ENCODE results near the gene MCTP1.
"Not testable (repeated sequence)": the region's sequence is repeated elsewhere in the genome, so short reads cannot be mapped to it uniquely, and the experiment has no call there.

The MCTP1 gene

GRCh38 chr5:94855543-94855942 lies 429.4 kb downstream of the MCTP1 start:
- no peak for DNase-seq

DNA sequence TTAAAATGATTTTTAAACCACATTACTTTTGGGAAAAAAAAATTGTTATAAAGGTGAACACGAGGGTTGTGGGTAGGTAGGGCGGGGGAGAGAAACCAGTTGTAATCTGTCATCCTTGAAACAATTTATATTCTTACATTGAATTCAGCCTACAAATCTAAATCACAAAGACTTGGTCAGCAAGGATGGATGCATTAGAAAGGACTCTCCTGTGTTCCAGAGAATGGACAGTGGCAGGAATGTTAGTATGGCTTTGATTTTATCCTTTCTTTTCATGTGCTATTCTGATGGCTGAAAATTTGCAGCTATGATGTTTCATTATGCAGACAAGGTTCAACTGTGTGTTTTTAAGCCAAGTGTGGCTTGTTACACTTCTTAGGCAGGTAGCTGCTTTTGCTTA lies 431.8 kb downstream of the MCTP1 start:
- no peak for DNase-seq

DNA sequence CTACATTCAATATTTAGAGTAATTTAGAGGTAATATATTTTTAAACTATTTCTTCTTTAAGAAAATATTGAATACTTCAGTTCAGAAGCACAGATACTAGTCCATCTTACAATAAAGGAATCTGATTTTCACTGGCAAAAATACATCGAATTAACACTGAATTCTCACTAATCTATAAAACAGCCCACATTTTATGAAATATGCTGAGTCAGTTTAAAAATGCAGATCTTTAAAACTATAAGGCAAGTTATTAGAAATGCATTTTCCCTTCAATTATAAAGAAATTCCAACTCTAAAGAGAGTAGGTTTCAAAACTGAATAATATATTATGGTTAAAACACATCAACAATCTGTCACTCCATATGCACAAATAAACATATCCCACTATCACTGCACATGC lies 433.9 kb downstream of the MCTP1 start:
- no peak for DNase-seq

DNA sequence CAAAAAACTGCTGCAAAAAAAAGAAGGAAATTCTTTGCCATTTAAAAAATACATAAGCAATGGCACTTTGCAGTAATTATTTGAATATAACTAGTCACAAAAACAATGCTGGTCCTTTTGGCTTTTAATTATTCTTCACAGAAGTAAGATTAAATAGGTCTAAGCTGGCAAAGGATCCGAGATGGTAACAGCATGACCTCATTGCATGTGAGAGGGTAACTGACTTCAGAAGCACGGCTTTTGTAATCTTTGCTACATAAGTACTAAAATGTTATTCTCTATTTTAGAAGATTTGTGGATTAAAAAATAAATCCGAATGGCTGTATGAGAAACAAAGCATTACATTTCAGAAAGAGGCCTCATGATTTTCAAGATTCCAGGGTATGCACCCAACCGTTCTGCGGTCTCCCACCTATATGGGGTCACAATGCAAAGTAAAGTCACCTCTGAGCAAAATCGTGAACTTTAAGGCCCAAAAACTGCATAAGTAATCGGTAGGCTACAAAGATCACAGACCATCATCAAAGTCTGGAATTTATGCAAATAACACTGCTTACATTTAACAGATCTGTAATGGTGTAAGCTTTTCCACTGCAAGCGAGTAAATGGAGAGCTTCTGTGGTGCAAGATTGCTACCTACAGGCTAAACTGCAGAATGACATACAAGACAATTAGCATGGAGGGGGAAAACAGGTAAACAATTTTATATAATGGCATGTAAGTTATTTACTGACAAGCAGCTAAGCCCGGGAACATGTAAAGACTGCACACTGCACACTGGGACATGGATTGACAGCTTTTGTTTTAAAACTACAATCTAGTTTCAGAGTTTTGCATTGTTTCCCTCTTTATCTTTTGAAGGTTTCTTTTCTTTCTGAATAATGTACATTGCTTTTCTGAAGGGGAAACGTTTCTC lies 434.8 kb downstream of the MCTP1 start:
- no peak for DNase-seq

- DNase-seq: no peak
These were observed 435.6 kb downstream of the MCTP1 start for GRCh38 chr5:94849324-94849723.

DNA sequence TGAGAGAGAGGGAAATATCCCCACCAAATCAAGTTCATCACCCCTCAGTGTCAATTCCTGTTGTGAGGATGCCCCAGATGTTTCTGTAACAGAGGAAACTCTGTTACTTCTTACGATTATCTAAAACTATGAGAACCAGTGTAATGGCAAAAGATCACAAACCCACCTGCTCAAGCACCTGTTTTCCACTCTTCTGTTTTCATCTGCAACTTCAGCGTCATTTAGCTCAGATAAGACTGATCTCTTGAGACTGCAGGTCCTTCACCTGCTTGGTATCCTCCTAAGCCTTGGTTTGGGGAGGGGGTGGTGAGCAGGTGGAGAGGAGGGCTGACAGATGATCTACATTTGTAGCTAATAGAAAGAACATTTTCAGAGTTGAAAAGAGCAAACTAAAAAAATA lies 437.2 kb downstream of the MCTP1 start:
- no peak for DNase-seq

DNA sequence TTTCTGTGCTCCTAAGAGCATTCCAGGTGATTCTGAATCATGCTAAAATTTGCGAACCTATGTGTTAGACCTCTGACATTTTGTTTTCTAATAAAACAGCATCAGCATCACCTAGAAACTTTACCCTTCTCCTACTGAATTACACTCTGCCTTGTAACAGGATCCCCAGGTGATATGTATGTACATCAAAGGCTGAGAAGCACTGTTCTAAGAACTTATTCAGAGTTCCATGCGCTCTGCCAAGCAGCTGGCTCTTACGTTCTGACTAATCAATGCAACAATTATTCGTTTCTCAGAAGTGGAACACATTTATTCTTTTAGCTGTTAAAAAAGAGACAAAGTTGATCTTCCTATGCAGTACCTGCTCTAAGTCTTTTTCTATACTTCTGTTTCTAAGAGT lies 437.9 kb downstream of the MCTP1 start:
- DNase-seq: no peak

DNA sequence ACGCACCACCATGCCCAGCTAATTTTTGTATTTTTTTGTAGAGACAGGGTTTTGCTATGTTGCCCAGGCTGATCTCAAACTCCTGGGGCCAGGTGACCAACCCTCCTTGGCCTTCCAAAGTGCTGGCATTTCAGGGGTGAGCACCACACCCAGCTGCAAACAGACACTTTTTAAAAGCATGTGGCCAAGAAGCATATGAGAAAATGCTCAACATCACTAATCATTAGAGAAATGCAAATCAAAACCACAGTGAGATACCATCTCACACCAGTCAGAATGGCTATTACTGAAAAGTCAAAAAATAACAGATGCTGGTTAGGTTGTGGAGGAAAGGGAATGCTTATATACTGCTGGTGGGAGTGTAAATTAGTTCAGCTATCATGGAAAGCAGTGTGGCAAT lies 439.2 kb downstream of the MCTP1 start:
- not testable (repeated sequence) for DNase-seq

DNA sequence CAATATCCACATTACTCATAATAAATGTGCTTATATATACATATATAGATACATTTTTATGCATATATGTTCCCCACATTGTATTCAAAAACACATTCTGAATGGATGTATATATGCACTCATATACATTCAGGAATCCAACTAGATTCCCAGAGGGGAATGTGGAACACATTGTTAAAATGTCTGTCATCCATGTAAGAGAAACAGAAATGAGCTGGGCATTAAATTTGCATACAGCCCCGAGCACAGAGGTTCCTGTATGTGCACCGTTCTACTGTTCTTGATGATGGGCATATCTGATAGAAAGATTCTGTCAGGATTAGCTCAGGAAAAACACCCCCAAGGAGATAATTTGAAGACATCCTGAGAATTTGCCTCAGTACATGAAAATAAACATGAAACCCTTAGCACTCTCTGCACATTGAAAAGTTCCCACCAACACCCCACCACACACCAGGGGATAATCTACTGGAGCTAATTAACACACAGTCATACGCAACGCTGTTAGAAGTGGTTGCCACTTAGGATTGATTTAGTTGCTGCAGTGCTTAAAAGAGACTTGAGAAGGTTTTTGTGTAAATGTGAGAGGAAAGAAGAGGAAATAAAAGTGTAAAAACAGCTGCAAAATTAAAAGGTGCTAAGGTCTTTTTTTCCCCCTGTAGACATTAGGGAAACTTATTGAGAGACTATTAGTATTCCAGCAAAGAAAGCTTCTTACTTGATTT lies 443.1 kb downstream of the MCTP1 start:
- no peak for DNase-seq

DNA sequence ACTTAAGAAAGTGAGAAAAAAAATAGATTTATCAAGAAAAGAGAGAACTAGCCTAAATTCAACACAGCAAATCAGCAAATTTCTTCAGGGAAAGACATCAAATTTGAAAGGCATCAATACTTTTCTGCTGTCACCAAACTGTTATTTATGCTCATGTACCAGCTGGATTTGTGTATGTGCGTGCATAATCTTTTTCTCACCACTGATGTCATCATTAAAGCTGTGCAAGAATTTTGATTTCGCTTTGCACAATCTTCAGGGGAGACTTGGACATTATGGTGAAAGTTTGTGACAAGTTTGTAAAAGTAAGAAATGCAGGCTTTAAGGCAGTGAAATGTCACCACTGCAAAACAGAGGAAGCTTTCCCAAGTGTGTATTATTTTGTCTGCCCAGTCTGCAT lies 451.0 kb downstream of the MCTP1 start:
- DNase-seq: no peak

DNA sequence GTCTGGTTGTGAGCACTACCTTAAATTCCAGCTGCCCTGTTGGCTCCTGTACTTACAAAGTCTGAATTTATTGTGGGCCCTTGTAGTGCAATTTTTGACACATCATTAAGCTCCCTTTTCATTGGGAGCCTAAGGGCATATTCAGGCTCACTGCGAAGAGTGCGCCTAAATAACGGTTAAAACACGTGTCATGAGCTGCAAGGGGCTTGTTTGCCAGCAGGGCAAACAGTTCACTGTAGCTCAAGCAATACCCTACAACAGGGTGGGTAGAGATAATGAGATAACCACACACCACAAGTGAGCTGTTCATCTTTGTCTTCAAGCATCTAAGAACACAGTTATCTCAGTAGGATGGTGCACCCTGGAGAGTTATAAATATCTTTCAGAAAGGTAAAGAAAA lies 452.2 kb downstream of the MCTP1 start:
- DNase-seq: no peak

DNA sequence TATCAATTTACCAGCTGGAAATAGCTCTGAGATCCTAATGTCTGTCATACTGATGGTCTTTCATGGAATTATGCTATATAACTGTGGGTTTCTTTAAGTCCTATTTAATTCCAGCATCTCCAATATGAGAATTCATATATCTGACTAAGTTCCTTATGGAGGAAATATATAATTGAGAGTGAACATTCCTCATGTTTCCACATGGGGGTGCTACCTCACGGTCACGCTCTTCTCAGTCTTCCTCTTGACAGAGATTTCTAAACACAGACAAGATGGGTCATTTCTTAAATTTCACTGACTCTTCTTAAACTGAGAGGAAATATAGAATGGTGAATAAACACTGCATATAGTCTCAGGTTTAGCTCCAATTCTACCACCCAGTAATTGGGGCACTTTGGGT lies 454.4 kb downstream of the MCTP1 start:
- DNase-seq: no peak

GRCh38 chr5:94828222-94828621 lies 456.7 kb downstream of the MCTP1 start:
- DNase-seq: not testable (repeated sequence)

GRCh38 chr5:94820488-94820887 lies 464.4 kb downstream of the MCTP1 start:
- no peak for DNase-seq

DNA sequence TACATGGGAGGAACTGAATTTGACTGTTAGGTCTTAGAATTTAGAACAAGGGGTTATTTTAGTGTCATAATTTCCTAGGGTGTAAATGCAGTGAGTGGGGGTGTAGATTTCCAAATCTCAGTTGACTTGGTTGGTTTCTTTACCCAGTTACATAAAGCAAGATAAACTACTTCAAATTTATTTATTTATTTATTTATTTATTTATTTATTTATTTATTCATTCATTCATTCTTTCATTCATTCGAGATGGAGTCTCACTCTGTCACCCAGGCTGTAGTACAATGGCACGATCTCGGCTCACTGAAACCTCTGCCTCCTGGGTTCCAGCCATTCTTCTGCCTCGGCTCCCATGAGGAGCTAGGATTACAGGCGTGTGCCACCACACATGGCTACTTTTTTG lies 466.0 kb downstream of the MCTP1 start:
- no peak for DNase-seq

DNA sequence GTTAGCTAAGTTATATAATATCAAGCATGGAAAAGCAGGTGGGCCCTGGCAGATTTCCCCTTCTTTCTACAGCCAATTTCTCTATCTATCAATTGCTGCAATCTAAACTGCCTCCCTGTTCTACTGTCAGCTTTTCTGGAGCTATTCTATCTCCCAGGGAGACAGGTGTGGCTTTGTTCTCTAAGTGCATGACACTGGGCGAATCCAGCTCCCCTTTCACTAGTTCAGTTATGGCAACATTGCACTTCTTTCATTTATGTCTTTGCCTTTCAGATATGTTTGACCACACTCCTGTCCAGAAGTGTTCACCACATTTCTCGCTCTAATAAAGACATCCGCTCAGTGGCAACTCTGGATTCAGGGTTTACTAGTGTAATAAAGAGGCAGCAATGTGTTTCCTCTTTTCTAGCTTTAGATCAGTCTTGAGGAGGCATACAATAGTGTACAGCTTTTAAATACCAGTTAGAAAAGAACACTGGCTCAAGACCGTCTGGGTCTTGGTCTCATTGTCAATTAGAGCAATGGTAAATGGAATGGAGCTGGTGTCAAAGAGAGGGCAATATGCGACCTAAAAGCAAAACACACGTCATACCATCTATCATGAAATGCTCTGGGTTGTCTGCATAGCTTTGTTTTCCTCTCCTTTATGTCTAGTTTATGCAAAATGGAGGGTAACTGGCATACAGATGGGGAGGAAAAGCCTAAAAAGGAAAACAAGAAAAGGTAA lies 469.4 kb downstream of the MCTP1 start:
- no peak for DNase-seq

DNA sequence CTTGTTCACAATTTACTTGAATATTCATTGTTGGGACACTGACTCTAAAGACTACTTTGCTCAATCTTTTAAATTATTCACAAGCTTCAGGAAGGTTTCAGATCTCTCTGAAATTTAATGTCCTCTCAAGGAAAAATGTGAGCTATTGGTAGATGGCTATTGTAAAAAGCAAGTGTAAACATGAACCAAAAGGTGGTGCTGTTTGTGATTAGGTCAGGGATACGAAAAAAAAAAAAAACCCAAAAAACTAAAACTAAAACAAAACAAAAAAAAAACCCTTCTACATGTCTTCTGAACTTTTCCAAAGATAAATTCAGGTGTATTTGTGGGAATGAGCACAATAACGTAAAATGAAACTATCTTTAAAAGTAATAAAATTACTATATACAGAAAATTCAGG lies 472.7 kb downstream of the MCTP1 start:
- no peak for DNase-seq

GRCh38 chr5:94811331-94811730 lies 473.6 kb downstream of the MCTP1 start:
- DNase-seq: no peak

DNA sequence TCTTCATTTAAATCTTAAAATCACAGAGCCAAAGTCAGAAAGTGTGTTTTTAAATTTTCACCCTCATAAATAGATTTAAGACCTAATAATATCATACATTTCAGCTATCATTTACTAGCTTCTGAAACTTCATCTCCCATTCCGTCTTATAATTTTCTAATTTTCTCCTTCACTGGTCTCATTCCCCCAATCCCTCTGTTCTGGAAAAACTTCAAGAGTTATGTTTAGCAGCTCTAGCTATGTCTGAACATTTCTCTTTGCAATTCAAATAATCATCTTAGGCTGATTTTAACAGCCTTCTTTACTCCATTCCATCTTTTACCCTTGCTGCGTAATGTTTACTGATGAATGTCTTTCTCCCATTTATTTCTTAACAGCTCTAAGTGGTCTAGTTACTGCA lies 474.0 kb downstream of the MCTP1 start:
- DNase-seq: no peak

GRCh38 chr5:94810281-94810680 lies 474.6 kb downstream of the MCTP1 start:
- no peak for DNase-seq

- DNase-seq: no peak
These were observed 476.4 kb downstream of the MCTP1 start for GRCh38 chr5:94808497-94808896.

DNA sequence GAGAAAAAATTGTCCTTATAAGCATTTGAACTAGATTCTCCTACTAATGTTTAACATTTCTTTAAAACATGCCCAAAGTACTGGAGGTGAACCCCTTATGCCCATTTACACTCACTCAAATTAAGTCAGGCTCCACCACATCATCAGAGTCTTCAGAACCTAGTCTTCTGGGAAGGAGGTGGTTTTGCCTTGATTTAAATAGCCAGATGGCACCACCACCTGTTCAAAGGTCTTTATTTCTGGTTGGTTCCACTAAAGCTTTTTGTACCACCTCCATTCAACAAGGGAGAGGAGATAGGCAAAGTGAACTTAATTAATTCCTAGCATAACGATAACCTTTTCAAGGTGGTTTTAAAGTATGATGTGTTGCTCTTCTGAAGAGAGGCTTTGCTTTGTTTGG lies 476.9 kb downstream of the MCTP1 start:
- DNase-seq: no peak

- no peak for DNase-seq
These were observed 482.4 kb downstream of the MCTP1 start for GRCh38 chr5:94802450-94802849.

DNA sequence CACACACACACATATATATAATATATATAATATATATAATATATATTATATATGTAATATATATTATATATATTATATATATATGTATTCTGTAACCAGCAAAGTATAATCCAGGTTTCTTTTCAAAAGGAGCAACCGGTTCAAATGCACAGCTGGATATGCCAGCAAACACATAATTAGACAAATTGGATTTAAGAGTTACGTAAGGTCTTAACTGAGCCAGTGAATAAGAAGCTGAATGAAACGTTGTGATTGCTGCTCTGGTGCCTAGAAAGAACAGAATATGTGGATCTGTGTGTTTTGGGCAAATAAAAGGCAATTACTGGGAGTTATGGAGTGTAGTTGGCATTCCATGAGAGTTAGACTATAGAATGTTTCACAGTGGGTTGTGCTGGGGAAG lies 488.3 kb downstream of the MCTP1 start:
- no peak for DNase-seq

Data from activated T-cell treated with anti-CD3 and anti-CD28 coated beads, Interleukin-2, amount 50 U/mL, for 48 hours (primary cell).